ENCODE measurements around the gene MELK. TPM values are rescaled to one million over a fixed set of nuclear protein-coding genes. Genes with fewer than 3 reads are reported as not detected.
A peak's percentile ranks its signal among the peaks of the same experiment; 100 is the strongest.

MELK gene
- polyA plus RNA-seq, 6 donors from 2014 or later = not detected

- Mint-ChIP-seq H3K36me3 (no peaks in the 10 kb centered on the region), H3K27me3 (no peaks in the 10 kb centered on the region), H3K27ac (no peak overlapping the region), H3K9me3 (no peaks in the 10 kb centered on the region), H3K4me3 (no peak overlapping the region), H3K4me1 (peaks cover 5 to 12% (median 11%) of the 10 kb centered on the region in 3 donors)
- no peak for DNase-seq
- no peak for ATAC-seq (ENCODE audit: low read depth in 2 of 2)
Measured at GRCh38 chr9:36664806-36665205, 92.1 kb downstream of the MELK start.

GRCh38 chr9:36665387-36665786 lies 92.7 kb downstream of the MELK start:
- Mint-ChIP-seq H3K9me3 (no peaks in the 10 kb centered on the region), H3K27me3 (no peaks in the 10 kb centered on the region), H3K27ac (no peak overlapping the region), H3K36me3 (no peaks in the 10 kb centered on the region), H3K4me3 (no peak overlapping the region), H3K4me1 (peaks cover 5 to 10% (median 7%) of the 10 kb centered on the region in 3 donors)
- no peak for ATAC-seq (ENCODE audit: low read depth in 2 of 2)
- no peak for DNase-seq

GRCh38 chr9:36665921-36666431 lies 93.3 kb downstream of the MELK start:
- Mint-ChIP-seq H3K36me3 (no peaks in the 10 kb centered on the region), H3K4me1 (peaks cover 5 to 10% (median 7%) of the 10 kb centered on the region in 3 donors), H3K4me3 (no peak overlapping the region), H3K27ac (no peak overlapping the region), H3K9me3 (no peaks in the 10 kb centered on the region), H3K27me3 (no peaks in the 10 kb centered on the region)
- DNase-seq (no peak), ATAC-seq (ENCODE audit: low read depth in 2 of 2) (no peak)

GRCh38 chr9:36671561-36671960 lies 98.9 kb downstream of the MELK start:
- Mint-ChIP-seq H3K27me3 (no peaks in the 10 kb centered on the region), H3K4me3 (no peak overlapping the region), H3K9me3 (no peaks in the 10 kb centered on the region), H3K4me1 (peaks cover 0 to 2% (median 1%) of the 10 kb centered on the region in 3 donors), H3K36me3 (no peaks in the 10 kb centered on the region), H3K27ac (no peak overlapping the region)
- no peak for ATAC-seq (ENCODE audit: low read depth in 2 of 2)
- DNase-seq = no peak

- H3K4me1 Mint-ChIP-seq = no peaks in the 10 kb centered on the region
- H3K36me3 Mint-ChIP-seq = no peaks in the 10 kb centered on the region
- DNase-seq (no peak), ATAC-seq (ENCODE audit: low read depth in 2 of 2) (no peak)
- H3K9me3 Mint-ChIP-seq = peaks cover 0 to 3% (median 0%) of the 10 kb centered on the region in 7 donors
- H3K27ac Mint-ChIP-seq = no peak overlapping the region
- no peaks in the 10 kb centered on the region for H3K27me3 Mint-ChIP-seq
- no peak overlapping the region for H3K4me3 Mint-ChIP-seq
Measured at GRCh38 chr9:36676091-36676490, 103.4 kb downstream of the MELK start.

- peak overlapping the region in 1 of 6 donors; percentile 40 for H3K27ac Mint-ChIP-seq
- H3K4me1 Mint-ChIP-seq = no peaks in the 10 kb centered on the region
- ATAC-seq (ENCODE audit: low read depth in 2 of 2) (no peak), DNase-seq (no peak)
- H3K36me3 Mint-ChIP-seq = no peaks in the 10 kb centered on the region
- no peaks in the 10 kb centered on the region for H3K27me3 Mint-ChIP-seq
- no peak overlapping the region for H3K4me3 Mint-ChIP-seq
- H3K9me3 Mint-ChIP-seq = peaks cover 0 to 9% (median 4%) of the 10 kb centered on the region in 7 donors
Measured at GRCh38 chr9:36676778-36677485, 104.2 kb downstream of the MELK start.

- no peaks in the 10 kb centered on the region for H3K4me1 Mint-ChIP-seq
- ATAC-seq (ENCODE audit: low read depth in 2 of 2) (no peak), DNase-seq (no peak)
- H3K4me3 Mint-ChIP-seq = no peak overlapping the region
- no peaks in the 10 kb centered on the region for H3K36me3 Mint-ChIP-seq
- no peak overlapping the region for H3K27ac Mint-ChIP-seq
- H3K9me3 Mint-ChIP-seq = peaks cover 0 to 14% (median 6%) of the 10 kb centered on the region in 7 donors
- no peaks in the 10 kb centered on the region for H3K27me3 Mint-ChIP-seq
Measured at GRCh38 chr9:36677611-36678010, 104.9 kb downstream of the MELK start.

GRCh38 chr9:36679710-36680109 lies 107.0 kb downstream of the MELK start:
- DNase-seq (no peak), ATAC-seq (ENCODE audit: low read depth in 2 of 2) (no peak)
- Mint-ChIP-seq H3K27ac (no peak overlapping the region), H3K27me3 (no peaks in the 10 kb centered on the region), H3K4me3 (no peak overlapping the region), H3K36me3 (no peaks in the 10 kb centered on the region), H3K4me1 (no peaks in the 10 kb centered on the region), H3K9me3 (peaks cover 0 to 20% (median 9%) of the 10 kb centered on the region in 7 donors)

GRCh38 chr9:36686471-36686870 lies 113.8 kb downstream of the MELK start:
- Mint-ChIP-seq H3K4me3 (no peak overlapping the region), H3K4me1 (peaks cover 12 to 16% (median 14%) of the 10 kb centered on the region in 3 donors)

GRCh38 chr9:36690412-36691168 lies 117.9 kb downstream of the MELK start:
- Mint-ChIP-seq H3K4me1 (peaks cover 12 to 16% (median 14%) of the 10 kb centered on the region in 3 donors), H3K36me3 (peaks cover 0 to 5% of the 10 kb centered on the region in 2 donors), H3K27ac (peak overlapping the region in 4 of 6 donors; percentile 4 to 81 (median 17)), H3K4me3 (no peak overlapping the region), H3K9me3 (peaks cover 0 to 3% (median 0%) of the 10 kb centered on the region in 7 donors), H3K27me3 (no peaks in the 10 kb centered on the region)
- DNase-seq (peak; percentile 10), ATAC-seq (ENCODE audit: low read depth in 2 of 2) (peak; percentile 75 to 87)

More at GRCh38 chr9:36686471-36686870, 113.8 kb downstream of the MELK start:
- no peak overlapping the region for H3K27ac Mint-ChIP-seq
- DNase-seq (no peak), ATAC-seq (ENCODE audit: low read depth in 2 of 2) (no peak)
- H3K27me3 Mint-ChIP-seq = peaks cover 0 to 4% (median 0%) of the 10 kb centered on the region in 3 donors
- peaks cover 0 to 16% (median 11%) of the 10 kb centered on the region in 7 donors for H3K9me3 Mint-ChIP-seq
- H3K36me3 Mint-ChIP-seq = no peaks in the 10 kb centered on the region

GRCh38 chr9:36691671-36692070 lies 119.0 kb downstream of the MELK start:
- no peak overlapping the region for H3K27ac Mint-ChIP-seq
- peaks cover 12 to 16% (median 14%) of the 10 kb centered on the region in 3 donors for H3K4me1 Mint-ChIP-seq
- no peak overlapping the region for H3K4me3 Mint-ChIP-seq
- DNase-seq (no peak), ATAC-seq (ENCODE audit: low read depth in 2 of 2) (no peak)
- H3K36me3 Mint-ChIP-seq = peaks cover 4 to 5% of the 10 kb centered on the region in 2 donors
- peaks cover 0 to 5% (median 3%) of the 10 kb centered on the region in 7 donors for H3K9me3 Mint-ChIP-seq
- H3K27me3 Mint-ChIP-seq = peaks cover 3 to 4% (median 4%) of the 10 kb centered on the region in 3 donors

GRCh38 chr9:36698984-36699383 lies 126.3 kb downstream of the MELK start:
- Mint-ChIP-seq H3K36me3 (peaks cover 17 to 46% of the 10 kb centered on the region in 2 donors), H3K4me3 (no peak overlapping the region)
- no peak for ATAC-seq (ENCODE audit: low read depth in 2 of 2)

GRCh38 chr9:36704148-36704547 lies 131.5 kb downstream of the MELK start:
- ATAC-seq (ENCODE audit: low read depth in 2 of 2) (no peak), DNase-seq (no peak)
- peaks cover 7 to 17% of the 10 kb centered on the region in 2 donors for H3K36me3 Mint-ChIP-seq
- H3K9me3 Mint-ChIP-seq = peaks cover 11 to 20% (median 15%) of the 10 kb centered on the region in 7 donors
- H3K27ac Mint-ChIP-seq = no peak overlapping the region
- no peaks in the 10 kb centered on the region for H3K4me1 Mint-ChIP-seq
- H3K27me3 Mint-ChIP-seq = peaks cover 12 to 29% (median 27%) of the 10 kb centered on the region in 3 donors
- no peak overlapping the region for H3K4me3 Mint-ChIP-seq

More at GRCh38 chr9:36698984-36699383, 126.3 kb downstream of the MELK start:
- Mint-ChIP-seq H3K4me1 (no peaks in the 10 kb centered on the region), H3K9me3 (peaks cover 24 to 44% (median 39%) of the 10 kb centered on the region in 7 donors), H3K27me3 (peaks cover 12 to 38% (median 37%) of the 10 kb centered on the region in 3 donors), H3K27ac (no peak overlapping the region)
- no peak for DNase-seq

All from naive B cell (primary cell).